Esophagus muscularis mucosa (tissue), 4 donors: ENCODE measurements around the gene RMND5B. TPM values are rescaled to one million over a fixed set of nuclear protein-coding genes. Genes with fewer than 3 reads are reported as not detected.
"Not testable (repeated sequence)": the region's sequence is repeated elsewhere in the genome, so short reads cannot be mapped to it uniquely, and the experiment has no call there.

Source experiments
- DNase-seq: peaks from one replicate; pipeline ENCODE4 v3.0.0-alpha.2; 2017; ENCODE audit errors: extremely low spot score
- H3K27ac ChIP-seq, 4 donors: fragments of 200-600 bp; sonication (generic); replicated peaks in 1 of 4; 1 replicate in 3 of 4; 2 replicates in 1 of 4; pipeline ENCODE4 v1.5.1; 2016 to 2019; ENCODE audit warnings: mild to moderate bottlenecking in 1 of 4
- H3K27me3 ChIP-seq, 4 donors: fragments of 200-600 bp; sonication (generic); one replicate each; pipeline versions ENCODE4 v1.5.1 to v1.6.0; 2016 to 2019
- H3K36me3 ChIP-seq, 4 donors: fragments of 200-600 bp; sonication (generic); one replicate each; pipeline ENCODE4 v1.5.1; 2016 to 2019
- H3K4me1 ChIP-seq, 4 donors: fragments of 200-600 bp; sonication (generic); one replicate each; pipeline ENCODE4 v1.5.1; 2016 to 2019
- H3K4me3 ChIP-seq, 4 donors: fragments of 200-600 bp; sonication (generic); 1 replicate in 2 of 4; 2 replicates in 2 of 4; pipeline ENCODE4 v1.5.1; 2016 to 2019; ENCODE audit warnings: mild to moderate bottlenecking in 4 of 4, moderate library complexity in 1 of 4
- H3K9me3 ChIP-seq, 4 donors: fragments of 200-600 bp; sonication (generic); 1 replicate in 3 of 4; 2 replicates in 1 of 4; pipeline ENCODE4 v1.5.1; 2016 to 2019
- EP300 ChIP-seq: sonication (generic); formaldehyde crosslinking; IDR thresholded peaks from one replicate; pipeline ENCODE4 v1.6.1; 2017; ENCODE audit warnings: antibody characterized with exemption
- POLR2A ChIP-seq: fragments of 450-650 bp; IDR thresholded peaks from one replicate; pipeline ENCODE4 v1.6.1; 2017; ENCODE audit warnings: antibody characterized with exemption, moderate library complexity, mild to moderate bottlenecking, low read depth
- POLR2AphosphoS5 ChIP-seq, 2 donors: sonication (generic); formaldehyde crosslinking; IDR thresholded peaks; one replicate each; pipeline ENCODE4 v1.6.1; 2017; ENCODE audit warnings: antibody characterized with exemption in 2 of 2
- WGBS: methylation state at CpG from one replicate; pipeline ENCODE4 v1.1.5; 2018; 5-methylcytosine and 5-hydroxymethylcytosine counted together
- intact Hi-C: fragments of 100-400 bp; cut with DNase I; formaldehyde crosslinking; loops from one replicate; pipeline ENCODE4 v1.15.1; 2023
- total RNA-seq, 4 donors: library from RNA; depleted of rRNA; stranded (reverse); fragments of >200 nt; gene quantifications; one replicate each; pipeline versions ENCODE4 v1.1.0 to v1.2.1, GENCODE V29; 2016
- TF ChIP-seq, protein P1 (sequence below), 3 experiments: fragments of 200-600 bp in 2 of 3; fragments of 450-650 bp in 1 of 3; sonication (generic) in 2 of 3; IDR thresholded peaks; one replicate each; pipeline ENCODE4 v1.5.1; 2017 to 2019; ENCODE audit warnings: antibody characterized with exemption in 3 of 3, mild to moderate bottlenecking in 2 of 3, moderate library complexity in 1 of 3

The RMND5B gene
- total RNA-seq, 4 donors from 2014 or later: 43.2 to 53.9 (median 45.4) TPM

DNA sequence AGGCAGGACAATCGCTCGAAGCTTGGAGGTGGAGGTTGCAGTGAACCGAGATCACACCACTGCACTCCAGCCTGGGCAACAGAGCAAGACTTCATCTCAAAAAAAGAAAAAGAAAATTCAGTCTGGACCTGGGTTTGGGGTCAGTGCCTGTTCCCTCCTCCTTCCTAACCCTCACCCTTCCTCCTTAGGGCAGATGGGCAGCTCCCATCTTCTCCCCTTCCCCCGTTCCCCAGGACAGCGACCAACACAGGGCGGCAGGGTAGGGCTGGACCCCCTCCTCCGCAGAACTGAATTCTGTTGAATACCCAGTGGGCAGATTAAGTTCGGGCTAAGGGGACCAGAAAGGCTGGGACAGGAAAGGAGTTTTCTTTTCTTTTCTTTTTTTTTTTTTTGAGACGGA lies 1.5 kb upstream of the RMND5B start:
- intact Hi-C loops: no loop called here

DNA sequence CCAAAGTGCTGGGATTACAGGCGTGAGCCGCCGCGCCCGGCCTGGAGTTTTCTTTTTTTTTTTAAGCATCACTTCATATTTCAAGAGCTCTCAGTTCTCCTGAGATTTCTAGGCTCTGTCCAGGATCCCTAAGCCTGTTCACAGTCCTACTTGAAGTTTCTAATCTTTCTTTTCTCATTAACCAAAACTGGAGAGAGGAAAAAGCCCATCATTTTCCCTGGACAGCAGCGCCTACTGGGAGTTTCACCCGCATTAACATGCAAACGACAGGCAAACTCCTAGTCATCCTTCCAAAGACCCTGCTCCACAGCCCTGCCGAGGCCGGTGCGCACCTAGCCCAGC lies 609 bp upstream of the RMND5B start:
- H3K4me1 ChIP-seq: peaks cover 17 to 24% (median 20%) of the 10 kb centered on the region in 4 donors
- H3K36me3 ChIP-seq: peaks cover 10 to 21% (median 14%) of the 10 kb centered on the region in 4 donors
- H3K27me3 ChIP-seq, intact Hi-C loops, DNase-seq, H3K9me3 ChIP-seq: not testable (repeated sequence)
- H3K4me3 ChIP-seq: peak overlapping the region; percentile 75 to 88 (median 82)
- 11% methylated on average over 11 of the region's 11 CpGs for WGBS
- peak overlapping the region; percentile 94 to 99 (median 95) for H3K27ac ChIP-seq

More for the DNA sequence above, 1.5 kb upstream of the RMND5B start:
- peaks cover 7 to 13% (median 10%) of the 10 kb centered on the region in 4 donors for H3K36me3 ChIP-seq
- DNase-seq: no peak
- no peaks in the 10 kb centered on the region for H3K9me3 ChIP-seq
- H3K4me3 ChIP-seq: no peak overlapping the region
- no peak overlapping the region for H3K27ac ChIP-seq
- WGBS: 89% methylated on average over 9 of the region's 9 CpGs
- no peaks in the 10 kb centered on the region for H3K27me3 ChIP-seq
- peaks cover 20 to 33% (median 20%) of the 10 kb centered on the region in 4 donors for H3K4me1 ChIP-seq
- TF ChIP-seq POLR2A: no peak
- TF ChIP-seq, protein P1, sequence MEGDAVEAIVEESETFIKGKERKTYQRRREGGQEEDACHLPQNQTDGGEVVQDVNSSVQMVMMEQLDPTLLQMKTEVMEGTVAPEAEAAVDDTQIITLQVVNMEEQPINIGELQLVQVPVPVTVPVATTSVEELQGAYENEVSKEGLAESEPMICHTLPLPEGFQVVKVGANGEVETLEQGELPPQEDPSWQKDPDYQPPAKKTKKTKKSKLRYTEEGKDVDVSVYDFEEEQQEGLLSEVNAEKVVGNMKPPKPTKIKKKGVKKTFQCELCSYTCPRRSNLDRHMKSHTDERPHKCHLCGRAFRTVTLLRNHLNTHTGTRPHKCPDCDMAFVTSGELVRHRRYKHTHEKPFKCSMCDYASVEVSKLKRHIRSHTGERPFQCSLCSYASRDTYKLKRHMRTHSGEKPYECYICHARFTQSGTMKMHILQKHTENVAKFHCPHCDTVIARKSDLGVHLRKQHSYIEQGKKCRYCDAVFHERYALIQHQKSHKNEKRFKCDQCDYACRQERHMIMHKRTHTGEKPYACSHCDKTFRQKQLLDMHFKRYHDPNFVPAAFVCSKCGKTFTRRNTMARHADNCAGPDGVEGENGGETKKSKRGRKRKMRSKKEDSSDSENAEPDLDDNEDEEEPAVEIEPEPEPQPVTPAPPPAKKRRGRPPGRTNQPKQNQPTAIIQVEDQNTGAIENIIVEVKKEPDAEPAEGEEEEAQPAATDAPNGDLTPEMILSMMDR (IDR thresholded peaks at IDR 0.05): no peak
- no peak for TF ChIP-seq EP300
- no peak for TF ChIP-seq POLR2AphosphoS5 (IDR thresholded peaks at IDR 0.05)

DNA sequence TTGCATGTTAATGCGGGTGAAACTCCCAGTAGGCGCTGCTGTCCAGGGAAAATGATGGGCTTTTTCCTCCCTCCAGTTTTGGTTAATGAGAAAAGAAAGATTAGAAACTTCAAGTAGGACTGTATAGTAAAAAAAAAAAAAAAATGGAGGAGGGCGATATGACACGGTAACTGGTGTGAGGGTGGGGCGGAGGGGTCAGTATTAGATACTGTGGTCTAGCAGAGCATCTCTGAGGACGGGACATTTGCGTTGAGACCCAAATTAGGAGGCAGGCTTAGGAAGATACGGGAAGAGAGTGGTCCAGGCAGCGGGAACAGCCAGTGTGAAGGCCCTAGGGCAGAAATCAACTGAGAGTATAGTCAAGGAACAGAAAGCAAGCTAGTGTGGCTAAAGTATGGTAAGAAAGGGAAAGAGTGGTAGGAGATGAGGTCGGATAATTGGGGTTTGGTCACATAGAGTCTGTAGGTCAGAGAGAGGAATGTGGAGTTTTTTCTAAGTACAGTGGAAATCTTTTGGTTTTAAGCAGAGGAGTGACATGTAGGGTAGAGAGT lies 707 bp downstream of the RMND5B start:
- TF ChIP-seq EP300: no peak
- no peak for TF ChIP-seq POLR2AphosphoS5 (IDR thresholded peaks at IDR 0.05)
- TF ChIP-seq, protein P1 (IDR thresholded peaks at IDR 0.05): no peak
- TF ChIP-seq POLR2A: no peak
- no peak for DNase-seq
- H3K27ac ChIP-seq: peak overlapping the region; percentile 94 to 99 (median 95)
- peaks cover 10 to 34% (median 26%) of the 10 kb centered on the region in 4 donors for H3K36me3 ChIP-seq
- intact Hi-C loops: no loop called here
- WGBS: 24% methylated on average over 10 of the region's 10 CpGs
- H3K4me1 ChIP-seq: peaks cover 17 to 20% (median 18%) of the 10 kb centered on the region in 4 donors
- H3K4me3 ChIP-seq: peak overlapping the region; percentile 75 to 88 (median 82)
- H3K27me3 ChIP-seq: no peaks in the 10 kb centered on the region
- H3K9me3 ChIP-seq: no peaks in the 10 kb centered on the region

DNA sequence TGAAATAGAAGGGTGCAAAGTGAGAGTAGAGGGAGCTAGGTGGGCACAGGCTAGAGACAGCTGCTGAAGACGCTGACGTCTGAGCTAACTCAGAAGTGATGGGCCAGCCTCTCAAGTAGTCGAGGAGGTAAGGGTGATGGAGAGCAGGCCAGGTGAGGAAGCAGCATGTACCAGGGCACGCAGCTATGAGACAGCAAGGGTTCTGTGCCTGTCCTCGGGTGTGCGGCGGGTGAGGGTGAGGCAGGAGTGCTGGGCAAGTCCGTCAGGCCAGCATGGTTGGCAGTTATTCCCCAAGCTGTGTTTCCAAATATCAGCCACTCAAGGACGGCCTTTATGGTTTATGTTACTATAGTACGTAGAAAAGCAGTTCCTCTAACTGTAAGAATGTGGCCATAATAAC lies 6.2 kb downstream of the RMND5B start:
- peaks cover 23 to 83% (median 65%) of the 10 kb centered on the region in 4 donors for H3K36me3 ChIP-seq
- TF ChIP-seq EP300 (no peak), POLR2A (no peak), POLR2AphosphoS5 (IDR thresholded peaks at IDR 0.05) (no peak)
- TF ChIP-seq, protein P1 (IDR thresholded peaks at IDR 0.05): no peak
- H3K4me1 ChIP-seq: peaks cover 3 to 5% (median 5%) of the 10 kb centered on the region in 4 donors
- H3K27me3 ChIP-seq: no peaks in the 10 kb centered on the region
- intact Hi-C loops: no loop called here
- no peak overlapping the region for H3K27ac ChIP-seq
- H3K9me3 ChIP-seq: no peaks in the 10 kb centered on the region
- DNase-seq: no peak
- WGBS: 81% methylated on average over 10 of the region's 10 CpGs
- H3K4me3 ChIP-seq: no peak overlapping the region

DNA sequence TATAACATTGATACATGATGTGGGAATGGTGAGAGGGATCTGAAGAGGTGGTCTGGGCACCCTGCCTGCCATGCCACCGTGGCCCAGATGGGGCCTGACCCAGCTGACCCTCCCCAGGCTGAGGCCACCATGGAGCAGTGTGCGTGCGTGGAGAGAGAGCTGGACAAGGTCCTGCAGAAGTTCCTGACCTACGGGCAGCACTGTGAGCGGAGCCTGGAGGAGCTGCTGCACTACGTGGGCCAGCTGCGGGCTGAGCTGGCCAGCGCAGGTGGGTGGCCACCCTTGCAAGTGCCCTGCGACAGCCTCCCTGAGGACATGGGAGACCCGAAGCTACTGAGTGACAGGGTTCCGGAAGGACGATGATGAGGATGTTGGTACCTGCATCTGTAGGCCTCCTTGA lies 7.2 kb downstream of the RMND5B start:
- no peaks in the 10 kb centered on the region for H3K27me3 ChIP-seq
- H3K4me1 ChIP-seq: peaks cover 0 to 7% (median 4%) of the 10 kb centered on the region in 4 donors
- peaks cover 23 to 93% (median 75%) of the 10 kb centered on the region in 4 donors for H3K36me3 ChIP-seq
- H3K27ac ChIP-seq: no peak overlapping the region
- H3K4me3 ChIP-seq: no peak overlapping the region
- DNase-seq: no peak
- H3K9me3 ChIP-seq: no peaks in the 10 kb centered on the region
- intact Hi-C loops: no loop called here
- TF ChIP-seq, protein P1 (IDR thresholded peaks at IDR 0.05): no peak
- TF ChIP-seq POLR2AphosphoS5 (IDR thresholded peaks at IDR 0.05) (no peak), POLR2A (no peak), EP300 (no peak)
- 76% methylated on average over 12 of the region's 12 CpGs for WGBS
